Liver (tissue), 9 donors: ENCODE measurements around the gene NEK1. TPM values are rescaled to one million over a fixed set of nuclear protein-coding genes. Genes with fewer than 3 reads are reported as not detected.

Experiments
- DNase-seq: peaks from one replicate; pipeline ENCODE4 v3.0.0-alpha.2; 2017; ENCODE audit warnings: low spot score
- H3K27ac ChIP-seq, 2 donors: one replicate each; pipeline ENCODE4 v1.7.0; 2013; ENCODE audit warnings: inconsistent platforms in 2 of 2, low read length in 2 of 2, control low read depth in 1 of 2, low read depth in 1 of 2, mild to moderate bottlenecking in 1 of 2
- H3K27me3 ChIP-seq, 4 donors: one replicate each; pipeline versions ENCODE4 v1.6.1 to v1.7.0; 2013; ENCODE audit warnings: low read length in 3 of 4, inconsistent platforms in 1 of 4, mild to moderate bottlenecking in 1 of 4, moderate library complexity in 1 of 4; ENCODE audit not compliant: control insufficient read depth in 4 of 4, insufficient read depth in 4 of 4
- H3K36me3 ChIP-seq, 4 donors: one replicate each; pipeline versions ENCODE4 v1.6.1 to v1.7.0; 2013; ENCODE audit warnings: low read length in 3 of 4, mild to moderate bottlenecking in 3 of 4, low read depth in 1 of 4, moderate library complexity in 1 of 4; ENCODE audit not compliant: control insufficient read depth in 4 of 4, insufficient read depth in 3 of 4
- H3K4me1 ChIP-seq, 4 donors: one replicate each; pipeline versions ENCODE4 v1.6.1 to v1.7.0; 2013; ENCODE audit warnings: low read length in 3 of 4, mild to moderate bottlenecking in 3 of 4, moderate library complexity in 1 of 4; ENCODE audit not compliant: control insufficient read depth in 4 of 4, insufficient read depth in 4 of 4
- H3K4me3 ChIP-seq, 3 donors: one replicate each; pipeline versions ENCODE4 v1.6.1 to v1.7.0; 2013; ENCODE audit warnings: low read length in 3 of 3, control low read depth in 1 of 3, low read depth in 1 of 3, mild to moderate bottlenecking in 1 of 3
- H3K9ac ChIP-seq, 2 donors: one replicate each; pipeline ENCODE4 v1.7.0; 2013; ENCODE audit warnings: low read length in 2 of 2, mild to moderate bottlenecking in 2 of 2, moderate library complexity in 2 of 2, control low read depth in 1 of 2, low read depth in 1 of 2
- H3K9me3 ChIP-seq, 4 donors: one replicate each; pipeline versions ENCODE4 v1.6.1 to v1.7.0; 2013; ENCODE audit warnings: low read length in 3 of 4; ENCODE audit not compliant: control insufficient read depth in 4 of 4
- EGR1 ChIP-seq, 2 donors: IDR thresholded peaks; 2 replicates each; pipeline ENCODE4 v1.6.1; 2016 to 2018; ENCODE audit warnings: antibody characterized with exemption in 2 of 2, low read depth in 2 of 2
- FOXA1 ChIP-seq: IDR thresholded peaks from 2 replicates; pipeline ENCODE4 v1.6.1; 2016; ENCODE audit warnings: antibody characterized with exemption
- FOXA2 ChIP-seq: IDR thresholded peaks from 2 replicates; pipeline ENCODE4 v1.6.1; 2016; ENCODE audit warnings: antibody characterized with exemption
- HNF4A ChIP-seq, 2 donors: conservative IDR thresholded peaks; 2 replicates each; pipeline ENCODE4 v1.6.1; 2016; ENCODE audit warnings: antibody characterized with exemption in 2 of 2, mild to moderate bottlenecking in 2 of 2
- HNF4G ChIP-seq: IDR thresholded peaks from 2 replicates; pipeline ENCODE4 v1.6.1; 2016; ENCODE audit warnings: antibody characterized with exemption
- JUND ChIP-seq, 2 donors: IDR thresholded peaks; 2 replicates each; pipeline ENCODE4 v1.6.1; 2016; ENCODE audit warnings: antibody characterized with exemption in 2 of 2
- NR2F2 ChIP-seq: IDR thresholded peaks from 2 replicates; pipeline ENCODE4 v1.6.1; 2016; ENCODE audit warnings: antibody characterized with exemption
- RAD21 ChIP-seq, 2 donors: IDR thresholded peaks; 2 replicates each; pipeline ENCODE4 v1.6.1; 2016; ENCODE audit warnings: antibody characterized with exemption in 2 of 2, mild to moderate bottlenecking in 2 of 2
- RXRA ChIP-seq, 2 donors: IDR thresholded peaks; 2 replicates each; pipeline ENCODE4 v1.6.1; 2017 to 2018; ENCODE audit warnings: antibody characterized with exemption in 2 of 2, mild to moderate bottlenecking in 1 of 2
- SP1 ChIP-seq: IDR thresholded peaks from 2 replicates; pipeline ENCODE4 v1.6.1; 2018; ENCODE audit warnings: antibody characterized with exemption, mild to moderate bottlenecking
- TAF1 ChIP-seq: conservative IDR thresholded peaks from 2 replicates; pipeline ENCODE4 v1.6.1; 2016; ENCODE audit warnings: antibody characterized with exemption, mild to moderate bottlenecking
- YY1 ChIP-seq: IDR thresholded peaks from 2 replicates; pipeline ENCODE4 v1.6.1; 2016; ENCODE audit warnings: antibody characterized with exemption, mild to moderate bottlenecking
- WGBS: extraction: QIAGEN DNeasy Blood & Tissue Kit; methylation state at CpG from one replicate; pipeline ENCODE4 v1.1.7; 2013; 5-methylcytosine and 5-hydroxymethylcytosine counted together
- polyA plus RNA-seq, 2 donors: library from polyadenylated mRNA; stranded (reverse) in 1 of 2; unstranded in 1 of 2; fragments of 200-250 nt in 1 of 2; fragments of >200 nt in 1 of 2; fragmentation: Nextera tagmentation in 1 of 2; extraction: Ambion mirVana in 1 of 2; gene quantifications; one replicate each; pipeline versions ENCODE4 v1.2.1 to v1.2.3, GENCODE V29; 2013 to 2015
- total RNA-seq, 2 donors: library from RNA; depleted of rRNA; stranded (reverse); fragments of >200 nt; gene quantifications; one replicate each; pipeline ENCODE4 v1.2.3, GENCODE V29; 2014
- TF ChIP-seq, protein P1 (sequence below): IDR thresholded peaks from 2 replicates; pipeline ENCODE4 v1.6.1; 2016; ENCODE audit warnings: antibody characterized with exemption
- TF ChIP-seq, protein P2 (sequence below): IDR thresholded peaks from 2 replicates; pipeline ENCODE4 v1.6.1; 2016; ENCODE audit warnings: antibody characterized with exemption
- TF ChIP-seq, protein P3 (sequence below): fragments of 150-350 bp; IDR thresholded peaks from 2 replicates; pipeline ENCODE4 v1.5.1; 2017; ENCODE audit warnings: improper control_type of control experiment, low read depth, low read length; ENCODE audit not compliant: missing input control
- TF ChIP-seq, protein P4 (sequence below): IDR thresholded peaks from 2 replicates; pipeline ENCODE4 v1.6.1; 2016; ENCODE audit warnings: antibody characterized with exemption
- donor health status: healthy.
- donor health status: healthy.
- donor health status: healthy.
- donor health status: healthy.
- donor health status: healthy.

The NEK1 gene
- total and polyA plus RNA-seq, 4 donors = 1.8 to 10.2 (median 5.3) TPM

DNA sequence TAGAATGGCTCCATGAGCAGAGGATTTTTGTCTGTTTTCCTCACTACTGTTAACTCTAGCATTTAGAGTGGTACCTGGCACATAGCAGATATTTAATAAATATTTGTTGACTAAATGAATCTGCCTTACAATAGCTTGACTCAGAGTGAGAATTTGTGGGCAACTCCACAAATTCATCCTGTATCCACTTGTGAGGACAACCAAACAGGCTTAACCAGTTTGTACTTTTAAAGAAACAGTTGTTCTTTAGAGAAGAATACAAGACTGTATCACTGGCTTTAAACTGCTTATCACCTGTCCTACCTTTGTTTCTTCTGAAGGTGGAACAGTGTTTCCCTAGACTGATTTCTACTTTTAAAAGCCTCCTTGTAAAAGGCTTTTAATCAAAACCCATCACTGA, 200.3 kb downstream of the NEK1 start:
- DNase-seq = no peak
- no peak overlapping the region for H3K27ac ChIP-seq

DNA sequence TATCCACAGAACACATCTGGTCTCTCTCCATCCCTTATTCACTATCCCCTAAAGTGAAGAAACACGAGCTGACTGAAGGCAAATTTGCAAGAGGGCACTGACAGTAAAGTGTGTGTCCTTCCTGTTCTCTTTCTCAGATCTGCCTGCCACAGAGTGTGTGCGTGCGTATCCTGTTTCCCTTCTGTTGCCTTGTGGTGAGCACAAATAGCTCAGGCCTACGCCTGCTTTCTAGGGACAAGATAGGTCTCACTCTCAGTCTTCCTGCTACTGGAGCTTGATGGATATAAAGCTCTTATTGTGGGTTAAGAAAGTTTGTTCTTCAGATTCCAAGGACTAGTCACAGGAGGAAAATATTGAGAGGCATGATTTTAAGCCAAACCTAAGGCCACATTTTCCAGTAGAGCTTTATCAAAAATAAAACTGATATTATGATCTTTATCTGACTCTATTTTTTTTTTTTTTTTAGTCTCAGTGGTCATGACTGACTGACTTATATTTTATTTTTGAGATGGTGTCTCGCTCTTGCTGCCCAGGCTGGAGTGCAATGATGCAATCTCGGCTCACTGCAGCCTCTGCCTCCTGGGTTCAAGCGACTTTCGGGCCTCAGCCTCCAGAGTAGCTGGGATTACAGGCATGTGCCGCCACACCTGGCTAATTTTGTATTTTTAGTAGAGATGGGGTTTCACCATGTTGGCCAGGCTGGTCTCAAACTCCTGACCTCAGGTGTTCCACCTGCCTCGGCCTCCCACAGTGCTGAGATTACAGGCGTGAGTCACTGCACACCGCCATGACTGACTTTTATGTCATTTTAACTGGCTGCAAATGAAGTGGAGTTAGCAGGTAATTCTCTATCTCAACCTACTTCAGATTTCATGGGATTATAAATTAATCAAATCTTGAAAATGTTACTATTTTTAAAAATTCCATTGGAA, 201.3 kb downstream of the NEK1 start:
- Histone ChIP-seq H3K9ac (no peak overlapping the region), H3K9me3 (no peaks in the 10 kb centered on the region), H3K4me3 (no peak overlapping the region), H3K36me3 (no peaks in the 10 kb centered on the region), H3K27me3 (no peaks in the 10 kb centered on the region), H3K27ac (no peak overlapping the region), H3K4me1 (peaks cover 0 to 3% (median 0%) of the 10 kb centered on the region in 4 donors)
- DNase-seq = no peak
- peak; percentile 11 for TF ChIP-seq SP1
- TF ChIP-seq, protein P1, sequence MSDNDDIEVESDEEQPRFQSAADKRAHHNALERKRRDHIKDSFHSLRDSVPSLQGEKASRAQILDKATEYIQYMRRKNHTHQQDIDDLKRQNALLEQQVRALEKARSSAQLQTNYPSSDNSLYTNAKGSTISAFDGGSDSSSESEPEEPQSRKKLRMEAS = no peak
- peak; percentile 9 to 12 for TF ChIP-seq RAD21 (IDR thresholded peaks at IDR 0.05)
- TF ChIP-seq RXRA (IDR thresholded peaks at IDR 0.05) = peak in 1 of 2 donors; percentile 12
- TF ChIP-seq YY1 = no peak
- no peak for TF ChIP-seq TAF1
- WGBS = 86% methylated on average over 12 of the region's 12 CpGs

More for the DNA sequence above, 200.3 kb downstream of the NEK1 start:
- Histone ChIP-seq H3K9me3 (peaks cover 0 to 1% (median 0%) of the 10 kb centered on the region in 4 donors), H3K4me3 (no peak overlapping the region), H3K27me3 (no peaks in the 10 kb centered on the region), H3K4me1 (peaks cover 0 to 5% (median 1%) of the 10 kb centered on the region in 4 donors), H3K9ac (no peak overlapping the region), H3K36me3 (no peaks in the 10 kb centered on the region)
- TF ChIP-seq JUND (IDR thresholded peaks at IDR 0.05) (no peak), YY1 (no peak), RAD21 (IDR thresholded peaks at IDR 0.05) (no peak), TAF1 (no peak), RXRA (IDR thresholded peaks at IDR 0.05) (no peak), FOXA2 (no peak), SP1 (no peak), HNF4A (conservative IDR thresholded peaks at IDR 0.05) (no peak), EGR1 (IDR thresholded peaks at IDR 0.05; ENCODE audit: low read depth in 2 of 2) (no peak), NR2F2 (no peak), FOXA1 (no peak), HNF4G (no peak)
- TF ChIP-seq, protein P2, sequence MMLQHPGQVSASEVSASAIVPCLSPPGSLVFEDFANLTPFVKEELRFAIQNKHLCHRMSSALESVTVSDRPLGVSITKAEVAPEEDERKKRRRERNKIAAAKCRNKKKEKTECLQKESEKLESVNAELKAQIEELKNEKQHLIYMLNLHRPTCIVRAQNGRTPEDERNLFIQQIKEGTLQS = no peak
- TF ChIP-seq, protein P3, sequence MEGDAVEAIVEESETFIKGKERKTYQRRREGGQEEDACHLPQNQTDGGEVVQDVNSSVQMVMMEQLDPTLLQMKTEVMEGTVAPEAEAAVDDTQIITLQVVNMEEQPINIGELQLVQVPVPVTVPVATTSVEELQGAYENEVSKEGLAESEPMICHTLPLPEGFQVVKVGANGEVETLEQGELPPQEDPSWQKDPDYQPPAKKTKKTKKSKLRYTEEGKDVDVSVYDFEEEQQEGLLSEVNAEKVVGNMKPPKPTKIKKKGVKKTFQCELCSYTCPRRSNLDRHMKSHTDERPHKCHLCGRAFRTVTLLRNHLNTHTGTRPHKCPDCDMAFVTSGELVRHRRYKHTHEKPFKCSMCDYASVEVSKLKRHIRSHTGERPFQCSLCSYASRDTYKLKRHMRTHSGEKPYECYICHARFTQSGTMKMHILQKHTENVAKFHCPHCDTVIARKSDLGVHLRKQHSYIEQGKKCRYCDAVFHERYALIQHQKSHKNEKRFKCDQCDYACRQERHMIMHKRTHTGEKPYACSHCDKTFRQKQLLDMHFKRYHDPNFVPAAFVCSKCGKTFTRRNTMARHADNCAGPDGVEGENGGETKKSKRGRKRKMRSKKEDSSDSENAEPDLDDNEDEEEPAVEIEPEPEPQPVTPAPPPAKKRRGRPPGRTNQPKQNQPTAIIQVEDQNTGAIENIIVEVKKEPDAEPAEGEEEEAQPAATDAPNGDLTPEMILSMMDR = no peak
- TF ChIP-seq, protein P1 = no peak
- TF ChIP-seq, protein P4, sequence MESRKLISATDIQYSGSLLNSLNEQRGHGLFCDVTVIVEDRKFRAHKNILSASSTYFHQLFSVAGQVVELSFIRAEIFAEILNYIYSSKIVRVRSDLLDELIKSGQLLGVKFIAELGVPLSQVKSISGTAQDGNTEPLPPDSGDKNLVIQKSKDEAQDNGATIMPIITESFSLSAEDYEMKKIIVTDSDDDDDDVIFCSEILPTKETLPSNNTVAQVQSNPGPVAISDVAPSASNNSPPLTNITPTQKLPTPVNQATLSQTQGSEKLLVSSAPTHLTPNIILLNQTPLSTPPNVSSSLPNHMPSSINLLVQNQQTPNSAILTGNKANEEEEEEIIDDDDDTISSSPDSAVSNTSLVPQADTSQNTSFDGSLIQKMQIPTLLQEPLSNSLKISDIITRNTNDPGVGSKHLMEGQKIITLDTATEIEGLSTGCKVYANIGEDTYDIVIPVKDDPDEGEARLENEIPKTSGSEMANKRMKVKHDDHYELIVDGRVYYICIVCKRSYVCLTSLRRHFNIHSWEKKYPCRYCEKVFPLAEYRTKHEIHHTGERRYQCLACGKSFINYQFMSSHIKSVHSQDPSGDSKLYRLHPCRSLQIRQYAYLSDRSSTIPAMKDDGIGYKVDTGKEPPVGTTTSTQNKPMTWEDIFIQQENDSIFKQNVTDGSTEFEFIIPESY = no peak
